GM12874 (cell line): Measurements from ENCODE around the gene MARCHF10.

Source experiments
- TF ChIP-seq, protein P1 (sequence below): IDR thresholded peaks from 2 replicates; pipeline ENCODE4 v1.5.1; 2011; ENCODE audit warnings: low read depth, mild to moderate bottlenecking, control low read depth, low read length, moderate library complexity; ENCODE audit not compliant: insufficient read depth

The MARCHF10 gene

DNA sequence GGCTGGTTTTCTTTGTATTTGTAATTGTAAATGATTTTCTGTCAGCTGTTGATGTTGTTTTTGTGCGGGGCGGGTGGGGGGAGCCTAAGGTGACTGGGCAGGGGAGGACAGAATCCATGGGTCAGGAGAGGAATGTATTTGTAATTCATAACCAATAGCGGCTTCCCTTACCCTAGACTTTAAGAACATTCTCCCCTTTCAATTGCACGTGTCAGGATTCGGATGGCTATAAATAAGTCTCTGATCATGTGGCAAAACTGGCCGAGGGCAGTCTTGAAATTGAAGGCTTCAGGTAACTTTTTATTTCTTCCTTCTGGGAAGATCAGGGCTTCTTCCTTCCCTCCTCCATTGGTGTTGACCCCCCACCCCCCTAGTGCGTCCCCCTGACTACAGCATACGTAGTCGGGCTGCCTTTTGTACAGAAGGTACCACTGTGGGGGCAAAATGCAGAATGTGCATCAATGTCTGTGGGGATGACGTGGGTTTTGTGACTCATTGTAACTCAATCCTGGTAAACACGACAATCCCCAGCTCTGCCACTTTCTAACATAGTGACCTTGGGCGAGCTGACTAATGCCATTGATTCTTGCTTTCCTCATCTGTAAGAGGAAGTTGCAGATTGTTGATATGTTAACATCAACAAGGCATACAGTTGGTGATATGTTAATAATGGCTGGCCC is 16.2 kb downstream of the MARCHF10 start:
- TF ChIP-seq, protein P1, sequence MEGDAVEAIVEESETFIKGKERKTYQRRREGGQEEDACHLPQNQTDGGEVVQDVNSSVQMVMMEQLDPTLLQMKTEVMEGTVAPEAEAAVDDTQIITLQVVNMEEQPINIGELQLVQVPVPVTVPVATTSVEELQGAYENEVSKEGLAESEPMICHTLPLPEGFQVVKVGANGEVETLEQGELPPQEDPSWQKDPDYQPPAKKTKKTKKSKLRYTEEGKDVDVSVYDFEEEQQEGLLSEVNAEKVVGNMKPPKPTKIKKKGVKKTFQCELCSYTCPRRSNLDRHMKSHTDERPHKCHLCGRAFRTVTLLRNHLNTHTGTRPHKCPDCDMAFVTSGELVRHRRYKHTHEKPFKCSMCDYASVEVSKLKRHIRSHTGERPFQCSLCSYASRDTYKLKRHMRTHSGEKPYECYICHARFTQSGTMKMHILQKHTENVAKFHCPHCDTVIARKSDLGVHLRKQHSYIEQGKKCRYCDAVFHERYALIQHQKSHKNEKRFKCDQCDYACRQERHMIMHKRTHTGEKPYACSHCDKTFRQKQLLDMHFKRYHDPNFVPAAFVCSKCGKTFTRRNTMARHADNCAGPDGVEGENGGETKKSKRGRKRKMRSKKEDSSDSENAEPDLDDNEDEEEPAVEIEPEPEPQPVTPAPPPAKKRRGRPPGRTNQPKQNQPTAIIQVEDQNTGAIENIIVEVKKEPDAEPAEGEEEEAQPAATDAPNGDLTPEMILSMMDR = no peak

DNA sequence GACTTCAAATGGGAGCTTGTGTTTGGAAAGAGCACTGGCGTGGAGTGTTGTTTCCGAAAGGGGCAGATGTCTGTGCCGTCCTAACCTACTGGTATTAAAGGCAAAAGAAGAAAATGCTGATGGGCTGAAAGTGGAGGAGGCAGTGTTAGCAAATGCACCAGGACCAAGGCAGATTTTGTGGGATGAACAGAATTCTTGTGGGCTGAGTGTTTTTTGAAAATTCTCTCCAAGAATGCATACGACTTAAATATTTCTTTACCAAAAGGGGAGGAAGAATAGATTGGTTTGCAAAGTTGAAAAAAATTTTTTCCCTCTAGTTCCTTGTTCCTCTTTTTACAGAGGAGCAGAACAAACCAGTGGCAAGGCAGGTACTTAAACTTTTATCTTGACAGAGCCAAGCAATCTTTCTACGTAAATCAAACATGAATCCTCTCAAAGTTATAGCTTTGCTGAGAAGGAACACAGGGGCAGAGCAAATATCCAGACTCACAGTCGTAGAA is 16.8 kb downstream of the MARCHF10 start:
- TF ChIP-seq, protein P1 = no peak

DNA sequence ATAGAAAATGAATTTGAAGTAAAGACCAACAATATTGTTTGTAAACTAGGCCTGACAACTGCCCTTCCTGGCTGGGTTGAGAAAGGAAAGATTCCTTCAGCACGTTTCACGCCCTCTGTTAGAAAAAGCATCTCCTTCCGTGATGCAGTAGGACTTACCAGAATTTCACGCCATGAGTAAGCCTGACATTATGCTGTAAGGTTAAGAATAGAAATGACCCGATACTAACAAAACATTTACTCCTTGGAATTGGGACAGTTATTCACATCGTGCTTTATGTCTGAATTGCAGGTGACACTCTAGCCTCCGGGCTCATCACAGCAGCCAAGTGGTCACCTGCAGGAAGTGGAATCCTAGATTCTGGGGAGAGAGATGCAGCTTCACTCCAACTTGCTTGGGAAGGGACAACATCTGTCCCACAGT is 17.5 kb downstream of the MARCHF10 start:
- TF ChIP-seq, protein P1 = no peak

DNA sequence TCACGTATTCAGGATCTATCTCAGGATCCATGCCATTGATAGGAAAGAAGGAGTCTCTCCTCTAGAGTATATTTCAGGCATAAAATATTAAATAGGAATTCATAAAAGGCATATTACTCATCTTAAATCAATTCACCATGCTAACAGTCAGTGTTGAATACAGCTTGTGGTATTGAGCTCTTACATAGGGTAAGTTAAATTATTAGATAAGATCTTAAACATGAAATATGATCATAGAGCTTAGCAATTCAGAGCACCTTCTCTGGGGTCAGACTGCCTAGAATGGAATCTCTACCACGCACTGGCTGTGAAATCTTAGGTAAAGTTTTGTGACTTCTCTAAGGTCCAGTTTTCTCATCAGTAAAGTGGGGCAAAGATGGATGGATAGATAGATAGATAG is 20.7 kb downstream of the MARCHF10 start:
- TF ChIP-seq, protein P1 = no peak

DNA sequence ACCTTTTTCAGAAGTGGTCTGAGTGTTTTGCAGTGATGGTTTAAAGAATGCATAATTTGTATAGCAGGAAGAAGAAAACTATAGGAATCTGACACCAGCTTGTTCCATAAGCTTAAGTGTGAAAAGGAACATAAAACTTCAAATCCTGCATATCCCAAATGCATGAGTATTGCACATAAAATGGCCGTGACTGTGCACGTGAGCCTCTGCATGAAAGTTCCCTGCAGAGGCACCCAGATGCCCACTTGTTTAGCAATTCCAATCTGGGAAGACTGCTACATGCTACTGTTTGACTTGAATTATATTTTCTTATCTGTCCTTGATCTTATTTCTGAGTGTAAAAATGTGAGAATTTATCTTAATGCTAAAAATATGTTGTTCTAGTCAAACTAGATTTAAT is 21.5 kb downstream of the MARCHF10 start:
- TF ChIP-seq, protein P1 = no peak

DNA sequence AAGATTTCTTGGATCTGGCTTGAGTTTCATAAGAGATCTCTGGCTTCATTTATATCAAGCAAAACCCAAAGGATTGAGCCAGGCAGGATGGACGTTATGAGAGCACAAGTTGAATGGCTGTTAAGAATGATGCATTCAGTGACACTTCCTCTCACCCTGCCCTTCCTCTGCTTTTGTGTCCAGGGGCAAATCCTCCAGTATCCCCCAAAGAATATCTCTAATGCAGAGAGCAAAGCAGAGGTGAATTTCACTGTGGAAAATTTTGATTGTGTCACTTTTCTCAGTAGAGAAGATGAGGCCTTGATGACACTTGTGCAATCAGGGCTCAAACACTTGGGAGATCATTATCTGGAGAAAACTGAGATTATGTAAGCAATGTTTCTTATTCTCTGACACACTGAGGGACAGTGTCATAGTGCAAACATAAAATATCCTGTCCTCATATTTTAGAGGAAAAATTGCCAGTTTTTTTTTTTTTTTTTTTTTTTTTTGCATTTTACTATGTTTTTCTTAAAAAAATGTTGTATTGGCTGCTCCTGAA is 25.3 kb downstream of the MARCHF10 start:
- TF ChIP-seq, protein P1 = no peak

DNA sequence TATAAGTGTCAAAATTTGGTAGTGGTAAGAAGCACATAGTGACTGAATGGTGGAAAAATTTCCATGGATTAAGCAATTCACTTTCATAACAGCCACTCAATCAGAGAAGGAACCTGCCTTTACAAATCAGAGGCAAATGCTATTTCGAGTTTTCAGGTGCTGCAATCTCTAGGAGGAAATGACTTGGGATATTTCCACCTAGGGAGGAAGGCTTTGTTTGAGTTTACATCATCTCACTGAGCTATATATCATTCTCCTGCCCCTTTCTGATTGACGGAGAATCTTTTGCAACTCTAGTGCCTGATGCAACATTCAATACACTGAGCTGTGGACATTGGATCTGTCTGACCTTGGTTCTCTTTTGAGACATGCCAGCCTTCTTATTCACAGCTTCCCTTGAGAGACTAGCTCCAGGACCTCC is 26.3 kb downstream of the MARCHF10 start:
- TF ChIP-seq, protein P1 = no peak
